Endothelial cell of umbilical vein (primary cell): ENCODE measurements around the gene GADD45A. TPM values are rescaled to one million over a fixed set of nuclear protein-coding genes. Genes with fewer than 3 reads are reported as not detected.

Source experiments
- BruUV-seq: library from RNA; stranded (reverse); fragments of 400-500 nt; replicated peaks from 2 replicates; lab custom pipeline; 2021; lab: Mats Ljungman, UMichigan
- CTCF ChIA-PET: fragments of 300-600, 350-600 bp; sonication (Branson Sonifier 250); formaldehyde crosslinking; loops from one replicate; lab custom pipeline; 2021; ENCODE audit warnings: antibody characterized with exemption, inconsistent platforms; lab: Charles Lee
- POLR2A ChIA-PET: fragments of 300-600, 350-600 bp; sonication (Branson Sonifier 250); formaldehyde crosslinking; loops from one replicate; lab custom pipeline; 2021; ENCODE audit warnings: antibody characterized with exemption, inconsistent platforms; lab: Charles Lee
- DNase-seq: peaks from one replicate; pipeline ENCODE4 v3.0.0-alpha.2; 2011; ENCODE audit warnings: low read depth, low spot score
- FAIRE-seq: peaks from 2 replicates; lab custom pipeline; 2011; peaks lifted over from hg19 to GRCh38; lab: Jason Lieb, UNC
- H2AFZ ChIP-seq: 2 replicates; pipeline ENCODE4 v1.6.0; 2012; ENCODE audit warnings: low read depth, low read length, control low read depth, inconsistent platforms
- H3K27ac ChIP-seq: 2 replicates; pipeline ENCODE4 v1.5.1; 2011; ENCODE audit warnings: low read depth, mild to moderate bottlenecking, control low read depth, low read length, moderate library complexity; ENCODE audit not compliant: insufficient read depth
- H3K27me3 ChIP-seq, 2 experiments: 2 replicates each; pipeline versions ENCODE4 v1.6.0 to v1.6.1; 2011; ENCODE audit warnings: low read length in 2 of 2, mixed read lengths in 1 of 2; ENCODE audit not compliant: control insufficient read depth in 2 of 2, insufficient read depth in 2 of 2
- H3K36me3 ChIP-seq, 2 experiments: 2 replicates in 1 of 2; 3 replicates in 1 of 2; pipeline ENCODE4 v1.5.1; 2011; ENCODE audit warnings: low read length in 2 of 2, mild to moderate bottlenecking in 1 of 2, moderate library complexity in 1 of 2; ENCODE audit not compliant: control insufficient read depth in 2 of 2, insufficient read depth in 2 of 2; ENCODE audit errors: extremely low read depth in 1 of 2
- H3K4me1 ChIP-seq: 3 replicates; pipeline ENCODE4 v1.5.1; 2011; ENCODE audit warnings: mild to moderate bottlenecking, low read length; ENCODE audit not compliant: control insufficient read depth, insufficient read depth; ENCODE audit errors: extremely low read depth
- H3K4me2 ChIP-seq: 2 replicates; pipeline ENCODE4 v1.6.1; 2011; ENCODE audit warnings: low read length, control low read depth, mixed read lengths; ENCODE audit not compliant: insufficient read depth
- H3K4me3 ChIP-seq, 3 experiments: fragments of 200-600 bp in 1 of 3; sonication (generic), shearing (Covaris generic) in 1 of 3; replicated peaks in 1 of 3; 2 replicates each; pipeline ENCODE4 v1.5.1; 2011 to 2016; ENCODE audit warnings: control low read depth in 3 of 3, low read length in 3 of 3, mild to moderate bottlenecking in 2 of 3, inconsistent platforms in 1 of 3, low read depth in 1 of 3, moderate library complexity in 1 of 3; ENCODE audit not compliant: insufficient read depth in 1 of 3
- H3K79me2 ChIP-seq: 2 replicates; pipeline ENCODE4 v1.6.0; 2012; ENCODE audit warnings: low read length, inconsistent platforms; ENCODE audit not compliant: control insufficient read depth, insufficient read depth
- H3K9ac ChIP-seq: replicated peaks from 2 replicates; pipeline ENCODE3; 2011; ENCODE audit warnings: low read length, control low read depth; ENCODE audit not compliant: insufficient read depth; ENCODE audit errors: extremely low read depth
- H3K9me1 ChIP-seq: replicated peaks from 3 replicates; pipeline ENCODE4 v1.6.0; 2011; ENCODE audit warnings: mild to moderate bottlenecking, low read length; ENCODE audit not compliant: control insufficient read depth, insufficient read depth; ENCODE audit errors: extremely low read depth
- H3K9me3 ChIP-seq: replicated peaks from 2 replicates; pipeline ENCODE4 v1.5.1; 2012; ENCODE audit warnings: low read length, inconsistent platforms; ENCODE audit not compliant: control insufficient read depth, insufficient read depth
- H4K20me1 ChIP-seq: replicated peaks from 2 replicates; pipeline ENCODE3; 2011; ENCODE audit warnings: mild to moderate bottlenecking, low read length; ENCODE audit not compliant: control insufficient read depth, insufficient read depth; ENCODE audit errors: extremely low read depth
- CTCF ChIP-seq, 2 donors: IDR thresholded peaks; 1 replicate in 1 of 2; 2 replicates in 1 of 2; pipeline ENCODE4 v1.5.1; 2011; ENCODE audit warnings: low read length in 2 of 2, mild to moderate bottlenecking in 2 of 2, moderate library complexity in 2 of 2, control low read depth in 1 of 2, inconsistent platforms in 1 of 2, low read depth in 1 of 2; ENCODE audit not compliant: insufficient read depth in 1 of 2; ENCODE audit errors: extremely low read depth in 1 of 2
- EZH2 ChIP-seq: IDR thresholded peaks from 2 replicates; pipeline ENCODE4 v1.6.1; 2012; ENCODE audit warnings: borderline replicate concordance, low read depth, mild to moderate bottlenecking, moderate library complexity, low read length, inconsistent platforms; ENCODE audit not compliant: severe bottlenecking
- FOS ChIP-seq: IDR thresholded peaks from 2 replicates; pipeline ENCODE4 v1.6.1; 2011; ENCODE audit warnings: mild to moderate bottlenecking, low read length, moderate library complexity, borderline replicate concordance; ENCODE audit not compliant: insufficient read depth
- GATA2 ChIP-seq: IDR thresholded peaks from 2 replicates; pipeline ENCODE4 v1.7.0; 2011; ENCODE audit warnings: low read depth, mild to moderate bottlenecking, moderate library complexity, mixed read lengths, low read length; ENCODE audit not compliant: insufficient read length, insufficient read depth
- JUN ChIP-seq: IDR thresholded peaks from 2 replicates; pipeline ENCODE4 v1.6.1; 2011; ENCODE audit warnings: borderline replicate concordance, low read depth; ENCODE audit not compliant: insufficient read length, insufficient read depth
- MAX ChIP-seq: IDR thresholded peaks from 2 replicates; pipeline ENCODE4 v1.6.1; 2011; ENCODE audit not compliant: insufficient read depth, insufficient read length
- MYC ChIP-seq: IDR thresholded peaks from one replicate; pipeline ENCODE4 v1.6.1; 2011; ENCODE audit warnings: mild to moderate bottlenecking, low read depth, low read length
- POLR2A ChIP-seq: IDR thresholded peaks from 2 replicates; pipeline ENCODE4 v1.6.1; 2012; ENCODE audit warnings: low read depth, mild to moderate bottlenecking, control low read depth, low read length
- POLR2AphosphoS5 ChIP-seq: IDR thresholded peaks from 2 replicates; pipeline ENCODE4 v1.6.1; 2012; ENCODE audit warnings: low read depth, mild to moderate bottlenecking, control low read depth, low read length, moderate library complexity; ENCODE audit not compliant: insufficient read depth
- dilution Hi-C: fragments of 300-500 bp; cut with MboI; formaldehyde crosslinking; loops from one replicate; pipeline ENCODE4 v1.15.0; 2019; ENCODE audit warnings: low sequenced_read_pairs; ENCODE audit not compliant: extremely low pct_ligation_motif_present
- intact Hi-C: fragments of 100-400 bp; cut with micrococcal nuclease; formaldehyde crosslinking; loops from one replicate; pipeline ENCODE4 v1.10.0; 2022
- polyA plus RNA-seq, 4 experiments: library from polyadenylated mRNA; depleted of rRNA in 3 of 4; stranded (reverse) in 3 of 4; unstranded in 1 of 4; fragments of >200 nt; gene quantifications; 2 replicates each; pipeline versions ENCODE4 v1.2.1 to v1.2.3, GENCODE V29; 2011 to 2012; ENCODE audit warnings: missing spikeins in 1 of 4
- total RNA-seq: library from RNA; stranded (reverse); gene quantifications from 2 replicates; pipeline ENCODE4 v1.2.3, GENCODE V29; 2021

Gene GADD45A
- total and polyA plus RNA-seq, 2 donors (not counting 3 experiments of a cell fraction or from before 2014, with no cell fraction given): 77.4 to 87.6 TPM

- intact Hi-C loops: no loop called here
- no TSS peak for BruUV-seq
- H3K9me1 ChIP-seq: no peaks in the 10 kb centered on the region
- no peak overlapping the region for H3K27ac ChIP-seq
- no peaks in the 10 kb centered on the region for H4K20me1 ChIP-seq
- H3K4me1 ChIP-seq: peaks cover 12% of the 10 kb centered on the region
- H3K4me2 ChIP-seq: no peak overlapping the region
- no peaks in the 10 kb centered on the region for H3K79me2 ChIP-seq
- DNase-seq (no peak), FAIRE-seq (no peak)
- H3K9ac ChIP-seq: no peak overlapping the region
- dilution Hi-C loops: no loop called here
- H3K4me3 ChIP-seq: no peak overlapping the region
- CTCF ChIA-PET: interaction anchor here (1.3 to 1.7 kb wide), 2 partner anchors 13 to 93 kb away, joined by 3 to 8 read pairs; no protein-coding TSS in a partner anchor
- H3K36me3 ChIP-seq: no peaks in the 10 kb centered on the region
- no peaks in the 10 kb centered on the region for H3K9me3 ChIP-seq
- H2AFZ ChIP-seq: no peak overlapping the region
- H3K27me3 ChIP-seq: no peaks in the 10 kb centered on the region
- POLR2A ChIA-PET: no interaction called here
- no peak for TF ChIP-seq MYC
- no peak for TF ChIP-seq POLR2A
- no peak for TF ChIP-seq POLR2AphosphoS5
- TF ChIP-seq CTCF (IDR thresholded peaks at IDR 0.05; ENCODE audit: extremely low read depth in 1 of 2, insufficient read depth in 1 of 2, low read depth in 1 of 2, low read length in 2 of 2): no peak
- TF ChIP-seq GATA2: no peak
- no peak for TF ChIP-seq FOS
- no peak for TF ChIP-seq EZH2
- no peak for TF ChIP-seq MAX
- no peak for TF ChIP-seq JUN
These were observed 18.4 kb upstream of the GADD45A start for GRCh38 chr1:67666636-67667035.
